Measurements from ENCODE around the gene PLK3. TPM values are rescaled to one million over a fixed set of nuclear protein-coding genes. Genes with fewer than 3 reads are reported as not detected.

Gene PLK3
- total RNA-seq, 2 experiments from 2014 or later: 8.8 to 10.1 TPM

- CTCF ChIA-PET (ENCODE audit: unreplicated experiment): no interaction called here
- Histone ChIP-seq H3K4me1 (ENCODE audit: insufficient read depth, low read length, poor library complexity, severe bottlenecking) (no peaks in the 10 kb centered on the region), H3K27ac (ENCODE audit: low read depth, low read length, poor library complexity, severe bottlenecking) (no peak overlapping the region), H2AFZ (ENCODE audit: low read length) (no peak overlapping the region), H4K20me1 (ENCODE audit: insufficient read depth, low read length) (no peaks in the 10 kb centered on the region), H3K9me3 (ENCODE audit: low read length) (no peaks in the 10 kb centered on the region), H3K36me3 (ENCODE audit: insufficient read depth, low read length) (no peaks in the 10 kb centered on the region), H3K9me2 (ENCODE audit: insufficient read depth, low read length) (no peaks in the 10 kb centered on the region), H3K4me2 (ENCODE audit: low read length) (no peak overlapping the region), H3K79me2 (ENCODE audit: insufficient read depth, low read depth, low read length) (no peaks in the 10 kb centered on the region), H3K4me3 (ENCODE audit: low read depth, low read length, poor library complexity, severe bottlenecking) (no peak overlapping the region)
- intact Hi-C loops (cut with micrococcal nuclease; ENCODE audit: unreplicated experiment): loop anchor here (10.0 kb wide), 1 partner anchor 155 kb away; the partner anchor contains the start of gene EIF2B3
- TF ChIP-seq EZH2phosphoT487 (IDR thresholded peaks at IDR 0.05; ENCODE audit: borderline replicate concordance, low read depth, low read length) (no peak), CTCF (conservative IDR thresholded peaks at IDR 0.05; ENCODE audit: low read length) (no peak)
- POLR2A ChIA-PET: interaction anchor here (0.6 kb wide), 1 partner anchor 859 kb away, joined by 4 read pairs; no protein-coding TSS in a partner anchor
- BruUV-seq (replicated peaks): no TSS peak
- no peak for DNase-seq (ENCODE audit: low spot score)
Observed at GRCh38 chr1:44829506-44830384, 29.6 kb downstream of the PLK3 start.

- H3K9me3 ChIP-seq (ENCODE audit: low read length): no peaks in the 10 kb centered on the region
- H3K4me2 ChIP-seq (ENCODE audit: low read length): no peak overlapping the region
- H2AFZ ChIP-seq (ENCODE audit: low read length): no peak overlapping the region
- no peak overlapping the region for H3K27ac ChIP-seq (ENCODE audit: low read depth, low read length, poor library complexity, severe bottlenecking)
- H3K4me1 ChIP-seq (ENCODE audit: insufficient read depth, low read length, poor library complexity, severe bottlenecking): no peaks in the 10 kb centered on the region
- CTCF ChIA-PET (ENCODE audit: unreplicated experiment): interaction anchor here (0.5 kb wide), 1 partner anchor 34 kb away, joined by 3 read pairs; no protein-coding TSS in a partner anchor
- DNase-seq (ENCODE audit: low spot score): no peak
- H3K79me2 ChIP-seq (ENCODE audit: insufficient read depth, low read depth, low read length): no peaks in the 10 kb centered on the region
- H3K36me3 ChIP-seq (ENCODE audit: insufficient read depth, low read length): no peaks in the 10 kb centered on the region
- H3K4me3 ChIP-seq (ENCODE audit: low read depth, low read length, poor library complexity, severe bottlenecking): no peak overlapping the region
- BruUV-seq (replicated peaks): no TSS peak
- TF ChIP-seq EZH2phosphoT487 (IDR thresholded peaks at IDR 0.05; ENCODE audit: borderline replicate concordance, low read depth, low read length) (no peak), CTCF (conservative IDR thresholded peaks at IDR 0.05; ENCODE audit: low read length) (peak; percentile 33)
- no peaks in the 10 kb centered on the region for H3K9me2 ChIP-seq (ENCODE audit: insufficient read depth, low read length)
- H4K20me1 ChIP-seq (ENCODE audit: insufficient read depth, low read length): no peaks in the 10 kb centered on the region
- POLR2A ChIA-PET: no interaction called here
- intact Hi-C loops (cut with micrococcal nuclease; ENCODE audit: unreplicated experiment): loop anchor here (10.0 kb wide), 1 partner anchor 154 kb away; the partner anchor contains the start of gene EIF2B3
Observed at GRCh38 chr1:44830900-44831304, 30.7 kb downstream of the PLK3 start.

- CTCF ChIA-PET (ENCODE audit: unreplicated experiment): no interaction called here
- Histone ChIP-seq H3K9me3 (ENCODE audit: low read length) (no peaks in the 10 kb centered on the region), H3K9me2 (ENCODE audit: insufficient read depth, low read length) (no peaks in the 10 kb centered on the region), H3K27ac (ENCODE audit: low read depth, low read length, poor library complexity, severe bottlenecking) (no peak overlapping the region), H3K36me3 (ENCODE audit: insufficient read depth, low read length) (no peaks in the 10 kb centered on the region), H2AFZ (ENCODE audit: low read length) (no peak overlapping the region), H3K79me2 (ENCODE audit: insufficient read depth, low read depth, low read length) (no peaks in the 10 kb centered on the region), H4K20me1 (ENCODE audit: insufficient read depth, low read length) (no peaks in the 10 kb centered on the region), H3K4me1 (ENCODE audit: insufficient read depth, low read length, poor library complexity, severe bottlenecking) (no peaks in the 10 kb centered on the region), H3K4me2 (ENCODE audit: low read length) (no peak overlapping the region), H3K4me3 (ENCODE audit: low read depth, low read length, poor library complexity, severe bottlenecking) (no peak overlapping the region)
- no peak for DNase-seq (ENCODE audit: low spot score)
- POLR2A ChIA-PET: no interaction called here
- no peak for TF ChIP-seq EZH2phosphoT487 (IDR thresholded peaks at IDR 0.05; ENCODE audit: borderline replicate concordance, low read depth, low read length)
- BruUV-seq (replicated peaks): no TSS peak
- intact Hi-C loops (cut with micrococcal nuclease; ENCODE audit: unreplicated experiment): loop anchor here (10.0 kb wide), 1 partner anchor 153 kb away; the partner anchor contains the start of gene EIF2B3
Observed at GRCh38 chr1:44831516-44831915, 31.3 kb downstream of the PLK3 start.
